A673 (cell line): ENCODE results near the gene VSTM1.

Experiments used
- CTCF ChIP-seq: fragments of 300-800, 200-600 bp; sonication (generic); conservative IDR thresholded peaks from 2 replicates; pipeline ENCODE4 v1.5.1; 2017; ENCODE audit warnings: low read depth, mild to moderate bottlenecking, antibody characterized with exemption, low read length, moderate library complexity, mixed read lengths
- EZH2 ChIP-seq: fragments of 200-600 bp; sonication (generic); IDR thresholded peaks from 2 replicates; pipeline ENCODE4 v1.6.1; 2017; ENCODE audit warnings: borderline replicate concordance, low read depth, mild to moderate bottlenecking, mixed read lengths, antibody characterized with exemption, low read length; ENCODE audit not compliant: poor library complexity, severe bottlenecking

- TF ChIP-seq CTCF: no peak
- TF ChIP-seq EZH2: no peak
Measured at GRCh38 chr19:54102421-54103169, 38.9 kb upstream of the VSTM1 start, which contains the start of gene NDUFA3.
